ENCODE results near the gene NPPB. TPM values are rescaled to one million over a fixed set of nuclear protein-coding genes. Genes with fewer than 3 reads are reported as not detected.

Gene NPPB
- total RNA-seq, 1 experiment from 2014 or later, result 0.67 TPM

Other genes starting within 250 kb of the NPPB start
- not detected in 2 replicates for gene FBXO2, start 204.5 kb downstream of the NPPB start, total RNA-seq (2014; rRNA removed; shearing (Covaris generic))
- not detected in 2 replicates for gene FBXO44, start 204.1 kb downstream of the NPPB start, total RNA-seq (2014; rRNA removed; shearing (Covaris generic))
- gene FBXO6, start 194.7 kb downstream of the NPPB start, total RNA-seq (2014; rRNA removed; shearing (Covaris generic)), result not detected in 2 replicates
- 172 and 174 TPM in 2 replicates for gene MAD2L2, start 177.8 kb downstream of the NPPB start, total RNA-seq (2014; rRNA removed; shearing (Covaris generic))
- 7.1 and 8.0 TPM in 2 replicates for gene DRAXIN, start 167.2 kb downstream of the NPPB start, total RNA-seq (2014; rRNA removed; shearing (Covaris generic))
- gene AGTRAP, start 122.8 kb downstream of the NPPB start, total RNA-seq (2014; rRNA removed; shearing (Covaris generic)), result 13.0 and 16.5 TPM in 2 replicates
- not detected in 2 replicates for gene C1orf167, start 96.8 kb downstream of the NPPB start, total RNA-seq (2014; rRNA removed; shearing (Covaris generic))
- gene MTHFR, start 53.0 kb downstream of the NPPB start, total RNA-seq (2014; rRNA removed; shearing (Covaris generic)), result 10.1 and 11.1 TPM in 2 replicates
- 10.7 and 14.2 TPM in 2 replicates for gene CLCN6, start 52.8 kb downstream of the NPPB start, total RNA-seq (2014; rRNA removed; shearing (Covaris generic))
- 0.61 and 1.3 TPM in 2 replicates for gene NPPA, start 11.2 kb downstream of the NPPB start, total RNA-seq (2014; rRNA removed; shearing (Covaris generic))
- gene KIAA2013, start 67.5 kb upstream of the NPPB start, total RNA-seq (2014; rRNA removed; shearing (Covaris generic)), result 62.8 and 64.0 TPM in 2 replicates
- gene PLOD1, start 75.8 kb upstream of the NPPB start, total RNA-seq (2014; rRNA removed; shearing (Covaris generic)), result 138 and 142 TPM in 2 replicates
- gene MFN2, start 121.5 kb upstream of the NPPB start, total RNA-seq (2014; rRNA removed; shearing (Covaris generic)), result 92.5 and 94.0 TPM in 2 replicates
- gene MIIP, start 160.6 kb upstream of the NPPB start, total RNA-seq (2014; rRNA removed; shearing (Covaris generic)), result 30.3 and 33.2 TPM in 2 replicates
- gene TNFRSF8, start 204.4 kb upstream of the NPPB start, total RNA-seq (2014; rRNA removed; shearing (Covaris generic)), result 0.32 and 0.43 TPM in 2 replicates